HG02943 (cell line): ENCODE results near the gene CYTH3.
A peak's percentile ranks its signal among the peaks of the same experiment; 100 is the strongest.
"Not testable (repeated sequence)": the region's sequence is repeated elsewhere in the genome, so short reads cannot be mapped to it uniquely, and the experiment has no call there.

Source experiments
- ATAC-seq: cut with Tn5 transposase; IDR thresholded peaks from one replicate; pipeline ENCODE4 v1.9.1; 2021; ENCODE audit warnings: mild to moderate bottlenecking, low read depth, moderate library complexity; ENCODE audit not compliant: unreplicated experiment

Gene CYTH3

DNA sequence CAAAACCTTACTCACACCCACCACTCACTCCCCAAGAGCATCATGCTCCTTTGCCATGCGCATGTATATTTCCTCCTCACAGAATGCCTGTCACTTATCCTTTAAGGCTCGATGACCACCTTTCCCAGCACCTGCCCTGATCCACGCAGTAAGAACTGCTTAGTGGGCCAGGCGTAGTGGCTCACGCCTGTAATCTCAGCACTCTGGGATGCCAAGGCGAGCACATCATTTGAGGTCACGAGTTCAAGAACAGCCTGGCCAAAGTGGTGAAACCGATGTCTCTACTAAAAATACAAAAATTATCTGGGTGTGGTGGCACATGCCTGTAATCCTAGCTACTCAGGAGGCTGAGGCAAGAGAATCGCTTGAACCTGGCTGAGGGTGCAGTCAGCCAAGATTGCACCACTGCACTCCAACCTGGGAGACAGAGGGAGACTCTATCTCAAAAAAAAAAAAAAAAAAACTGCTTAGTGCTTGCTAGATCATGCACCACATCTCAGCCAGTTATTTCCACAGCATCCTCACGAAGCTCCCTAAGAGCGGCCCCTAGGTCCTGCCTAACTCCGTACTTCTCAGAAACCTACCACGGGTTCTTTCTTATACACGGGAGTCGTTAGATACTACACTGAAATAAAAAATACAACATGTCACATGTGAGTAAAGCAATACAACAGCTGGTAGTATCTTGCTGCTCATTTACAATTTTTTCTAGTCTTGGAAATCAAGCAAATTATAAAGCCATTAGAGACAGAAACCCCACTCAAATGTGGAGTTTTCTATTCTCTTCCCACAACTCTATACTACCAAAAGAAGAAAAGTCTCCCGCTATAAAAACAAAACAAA lies 37.2 kb downstream of the CYTH3 start:
- no peak for ATAC-seq

DNA sequence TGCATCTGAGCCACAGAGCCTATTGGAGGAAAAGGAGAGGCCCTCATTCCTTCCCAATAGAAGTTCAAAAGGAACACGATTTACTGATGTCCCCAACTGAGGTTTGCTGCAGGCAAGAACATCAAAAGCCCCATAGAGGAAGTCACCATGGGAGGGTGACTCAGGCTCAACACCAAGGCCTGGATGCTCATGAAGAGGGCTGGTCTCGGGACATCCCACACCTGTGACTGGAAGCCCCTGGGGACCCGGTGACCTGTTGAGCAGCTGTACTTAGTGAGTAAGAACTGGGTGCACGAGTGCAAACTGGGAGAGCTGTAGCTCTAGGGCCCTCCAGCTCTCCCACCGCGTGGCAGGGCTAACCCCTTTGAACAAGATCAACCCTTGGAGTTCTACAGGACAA lies 38.0 kb downstream of the CYTH3 start:
- ATAC-seq = no peak

- ATAC-seq = no peak
These were observed 39.9 kb downstream of the CYTH3 start for GRCh38 chr7:6232534-6232933.

- no peak for ATAC-seq
These were observed 40.3 kb downstream of the CYTH3 start for GRCh38 chr7:6232116-6232515.

- no peak for ATAC-seq
These were observed 41.2 kb downstream of the CYTH3 start for GRCh38 chr7:6231184-6231583.

GRCh38 chr7:6229284-6229683 lies 43.1 kb downstream of the CYTH3 start:
- ATAC-seq = not testable (repeated sequence)

- ATAC-seq = peak; percentile 84
These were observed 43.8 kb downstream of the CYTH3 start for GRCh38 chr7:6228361-6229229.

GRCh38 chr7:6227294-6227846 lies 45.1 kb downstream of the CYTH3 start:
- ATAC-seq = no peak

GRCh38 chr7:6226194-6226799 lies 46.1 kb downstream of the CYTH3 start:
- no peak for ATAC-seq

DNA sequence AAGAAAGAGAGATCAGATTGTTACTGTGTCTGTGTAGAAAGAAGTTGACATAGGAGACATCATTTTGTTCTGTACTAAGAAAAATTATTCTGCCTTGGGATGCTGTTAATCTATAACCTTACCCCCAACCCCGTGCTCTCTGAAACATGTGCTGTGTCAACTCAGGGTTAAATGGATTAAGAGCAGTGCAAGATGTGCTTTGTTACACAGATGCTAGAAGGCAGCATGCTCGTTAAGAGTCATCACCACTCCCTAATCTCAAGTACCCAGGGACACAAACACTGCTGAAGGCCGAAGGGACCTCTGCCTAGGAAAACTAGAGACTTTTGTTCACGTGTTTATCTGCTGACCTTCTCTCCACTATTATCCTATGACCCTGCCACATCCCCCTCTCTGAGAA lies 49.0 kb downstream of the CYTH3 start:
- not testable (repeated sequence) for ATAC-seq

DNA sequence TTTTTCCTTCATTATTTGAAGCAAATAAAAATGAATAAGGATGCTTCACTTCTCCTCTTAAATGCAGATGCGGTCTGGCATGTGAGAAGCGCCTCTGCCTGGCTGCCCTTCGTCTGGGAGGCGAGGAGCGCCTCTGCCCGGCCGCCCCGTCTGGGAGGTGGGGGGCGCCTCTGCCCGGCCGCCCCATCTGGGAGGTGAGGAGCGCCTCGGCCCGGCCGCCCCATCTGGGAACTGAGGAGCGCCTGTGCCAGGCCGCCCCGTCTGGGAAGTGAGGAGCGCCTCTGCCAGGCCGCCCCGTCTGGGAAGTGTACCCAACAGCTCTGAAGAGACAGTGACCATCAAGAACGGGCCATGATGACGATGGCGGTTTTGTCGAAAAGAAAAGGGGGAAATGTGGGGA lies 49.4 kb downstream of the CYTH3 start:
- not testable (repeated sequence) for ATAC-seq

GRCh38 chr7:6221340-6222319 lies 50.8 kb downstream of the CYTH3 start:
- ATAC-seq = no peak

DNA sequence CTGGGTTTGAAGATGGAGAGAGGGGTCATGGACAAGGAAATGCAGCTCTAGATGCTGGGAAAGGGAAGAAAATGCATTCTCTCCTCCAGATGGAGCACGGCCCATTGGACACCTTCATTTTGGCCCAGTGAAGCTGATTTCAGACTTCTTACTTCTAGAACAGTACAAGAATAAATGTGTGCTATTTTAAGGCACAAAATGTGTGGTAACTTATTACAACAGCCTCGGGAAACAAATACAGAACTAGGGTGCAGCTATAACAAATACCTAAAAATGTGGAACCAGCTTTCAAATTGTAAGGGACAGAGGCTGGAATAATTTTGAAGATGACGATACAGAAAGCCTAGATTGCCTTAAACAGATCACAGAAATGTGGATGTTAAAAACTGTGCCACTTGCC lies 54.1 kb downstream of the CYTH3 start:
- no peak for ATAC-seq

DNA sequence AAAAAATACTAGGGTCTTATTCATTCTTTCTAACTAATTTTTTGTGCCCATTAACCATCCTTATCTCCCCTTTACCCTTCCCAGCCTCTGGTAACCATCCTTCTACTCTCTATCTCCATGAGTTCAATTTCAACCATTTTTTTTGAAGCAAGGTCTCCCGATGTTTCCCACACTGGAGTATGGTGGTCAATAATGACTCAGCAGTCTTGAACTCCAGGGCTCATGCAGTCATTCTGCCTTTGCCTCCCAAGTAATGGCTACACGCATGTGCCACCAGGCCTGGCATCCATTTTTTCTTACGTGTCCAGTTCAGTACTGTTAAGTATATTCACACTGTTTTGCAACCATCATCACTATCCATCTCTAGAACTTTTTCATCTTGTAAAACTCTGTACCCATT lies 60.4 kb downstream of the CYTH3 start:
- ATAC-seq = no peak

DNA sequence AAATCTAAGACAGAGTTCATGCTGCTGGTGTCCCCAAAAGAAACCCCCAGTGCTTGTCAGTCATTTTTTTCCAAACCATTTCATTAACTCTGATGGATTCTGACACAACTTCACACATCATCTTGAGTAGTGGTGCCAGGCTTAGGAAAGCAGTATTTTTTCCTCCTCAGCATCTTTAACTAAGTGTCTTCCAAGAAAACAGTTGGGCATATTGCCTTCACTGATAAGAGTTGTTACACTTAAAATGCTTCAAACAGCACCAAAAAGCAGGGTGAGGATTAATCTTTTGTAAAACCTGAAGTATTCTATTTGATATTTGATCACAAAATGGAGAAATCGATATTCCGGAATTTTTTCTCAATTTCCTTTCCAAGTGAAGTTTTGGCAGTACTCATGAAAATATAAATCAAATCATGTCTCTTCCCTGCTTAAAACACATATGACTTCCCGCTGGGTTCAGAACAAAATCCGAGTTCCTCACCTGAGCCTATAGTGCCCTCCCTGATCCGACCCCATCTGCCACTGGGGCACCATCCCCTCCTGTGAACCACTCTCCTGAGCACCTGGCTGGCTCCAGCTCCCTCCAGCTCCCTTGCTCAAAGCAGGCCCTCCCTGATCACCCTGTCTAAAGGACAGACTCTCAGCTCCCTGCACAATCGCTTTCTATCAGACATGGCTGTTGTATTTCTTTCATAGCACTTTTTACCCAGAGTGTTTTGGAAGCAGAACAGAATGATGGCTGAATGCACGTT lies 61.6 kb downstream of the CYTH3 start:
- ATAC-seq = no peak

- ATAC-seq = no peak
These were observed 63.1 kb downstream of the CYTH3 start for GRCh38 chr7:6209340-6209739.

DNA sequence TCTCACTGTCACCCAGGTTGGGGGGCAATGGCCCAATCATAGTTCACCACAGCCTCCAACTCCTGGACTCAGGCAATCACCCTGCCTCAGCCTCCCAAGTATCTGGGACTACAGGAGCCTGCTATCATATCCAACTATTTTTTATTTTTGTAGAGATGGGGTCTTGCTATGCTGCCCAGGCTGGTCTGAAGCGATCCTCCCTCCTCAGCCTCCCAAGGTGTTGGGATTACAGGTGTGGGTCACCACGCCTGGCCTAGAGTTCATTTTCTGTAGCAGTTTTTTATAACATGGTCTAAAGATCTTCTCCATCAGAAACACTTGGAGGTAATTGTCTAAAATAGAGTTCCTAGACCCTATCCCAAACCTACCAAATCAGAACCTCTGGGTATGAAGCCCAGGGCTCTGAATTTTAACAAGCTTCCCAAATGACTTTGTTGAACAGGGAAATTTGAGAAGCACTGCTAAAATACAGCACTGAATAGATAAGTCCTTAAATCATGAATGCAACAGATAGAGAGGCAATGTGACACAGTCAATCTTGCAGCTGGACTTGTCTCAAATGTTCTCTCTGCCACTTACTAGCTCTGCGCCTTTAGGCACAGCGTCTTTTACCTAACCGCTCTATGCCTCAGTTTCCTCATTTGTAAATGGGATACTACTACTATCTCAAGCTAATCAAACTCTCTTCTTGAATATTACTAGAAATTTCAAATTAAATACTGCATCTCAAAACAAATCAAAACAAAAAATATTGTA lies 63.7 kb downstream of the CYTH3 start:
- ATAC-seq = no peak

DNA sequence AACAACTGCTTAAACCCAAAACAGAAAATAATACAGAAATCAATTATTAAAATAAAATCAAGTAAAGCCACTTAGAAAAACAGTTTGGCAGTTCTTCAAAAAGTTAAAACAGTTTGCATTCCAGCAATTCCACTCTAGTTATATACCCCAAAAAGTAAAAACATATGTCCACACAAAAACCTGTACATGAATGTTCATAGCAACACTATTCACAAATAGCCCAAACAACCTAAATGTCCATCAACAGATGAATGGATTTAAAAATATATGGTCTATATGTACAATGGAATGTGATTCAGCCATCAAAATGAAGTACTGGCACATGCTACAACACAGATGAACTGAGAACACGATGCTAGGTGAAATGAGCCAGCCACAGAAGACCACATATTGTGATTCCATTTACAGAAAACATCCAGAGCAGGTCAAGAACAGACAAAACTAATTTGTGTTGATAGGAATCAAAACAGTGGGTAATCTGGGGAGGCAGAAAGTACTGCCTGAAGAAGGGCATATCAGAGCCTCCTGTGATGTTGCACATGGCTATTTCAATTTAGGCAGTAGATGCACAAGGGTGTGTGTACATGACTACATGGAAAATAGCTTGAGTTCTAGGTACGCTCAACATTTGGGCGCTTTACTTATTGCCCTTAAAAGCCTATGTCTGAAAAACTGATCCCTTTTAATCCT lies 66.3 kb downstream of the CYTH3 start:
- ATAC-seq = no peak
